Tibial artery (tissue), 4 donors: ENCODE data around the gene NAA10.

Source experiments
- DNase-seq, 2 donors: peaks; one replicate each; pipeline ENCODE4 v3.0.0-alpha.2; 2019
- H3K27ac ChIP-seq, 2 donors: fragments of 200-600 bp; sonication (generic) in 1 of 2; 1 replicate in 1 of 2; 2 replicates in 1 of 2; pipeline ENCODE4 v1.5.1; 2018 to 2019; ENCODE audit warnings: mild to moderate bottlenecking in 1 of 2
- H3K27me3 ChIP-seq, 2 donors: fragments of 200-600 bp; sonication (generic) in 1 of 2; one replicate each; pipeline versions ENCODE4 v1.5.1 to v1.6.0; 2016 to 2019
- H3K36me3 ChIP-seq, 3 donors: fragments of 200-600 bp; sonication (generic) in 2 of 3; one replicate each; pipeline ENCODE4 v1.5.1; 2016 to 2019; ENCODE audit warnings: mild to moderate bottlenecking in 2 of 3
- H3K4me1 ChIP-seq, 4 donors: fragments of 200-600 bp; sonication (generic) in 2 of 4; 1 replicate in 3 of 4; 2 replicates in 1 of 4; pipeline ENCODE4 v1.5.1; 2016 to 2019
- H3K4me3 ChIP-seq, 2 donors: fragments of 200-600 bp; sonication (generic) in 1 of 2; 1 replicate in 1 of 2; 2 replicates in 1 of 2; pipeline ENCODE4 v1.5.1; 2018 to 2019; ENCODE audit warnings: mild to moderate bottlenecking in 2 of 2
- H3K9me3 ChIP-seq, 3 donors: fragments of 200-600 bp; sonication (generic) in 1 of 3; one replicate each; pipeline ENCODE4 v1.5.1; 2016 to 2019
- intact Hi-C: fragments of 100-400 bp; cut with DNase I; formaldehyde crosslinking; loops from one replicate; pipeline ENCODE4 v1.15.0; 2023; ENCODE audit warnings: low total_unique reads
- TF ChIP-seq, protein P1 (sequence below), 2 experiments: fragments of 200-600 bp in 1 of 2; fragments of 450-650 bp in 1 of 2; IDR thresholded peaks; one replicate each; pipeline ENCODE4 v1.5.1; 2017 to 2019; ENCODE audit warnings: antibody characterized with exemption in 2 of 2, mild to moderate bottlenecking in 1 of 2, moderate library complexity in 1 of 2

NAA10 gene

DNA sequence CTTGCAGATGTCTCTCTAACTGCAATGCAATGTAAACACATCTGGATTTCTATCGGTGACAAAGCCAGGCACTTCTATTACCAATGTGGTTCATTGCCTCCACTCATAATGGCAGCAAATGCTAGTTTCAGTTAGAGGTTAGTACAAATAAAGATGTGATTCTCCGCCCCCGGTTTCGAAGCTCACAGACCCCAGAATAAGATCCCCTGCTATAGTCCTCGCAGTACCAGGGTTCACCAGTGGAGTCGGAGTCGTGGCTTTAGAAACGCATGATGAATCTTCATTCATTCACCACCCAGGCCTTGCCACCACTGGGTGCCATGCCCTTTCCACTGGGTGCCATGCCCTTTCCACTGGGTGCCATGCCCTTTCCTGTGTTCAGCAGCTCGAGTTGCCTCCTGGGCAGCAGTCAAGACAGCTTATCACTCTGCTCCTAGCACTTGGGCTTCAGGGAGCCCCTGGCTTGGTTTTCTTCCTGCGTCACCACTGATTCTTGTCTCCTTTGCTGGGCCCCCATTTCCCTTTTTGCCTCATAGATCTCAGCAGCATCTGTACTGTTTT lies 3.5 kb upstream of the NAA10 start:
- intact Hi-C loops: no loop called here
- Histone ChIP-seq H3K27ac (no peak overlapping the region), H3K4me3 (no peak overlapping the region), H3K36me3 (peaks cover 0 to under 1% (median 0%) of the 10 kb centered on the region in 3 donors), H3K27me3 (no peaks in the 10 kb centered on the region), H3K9me3 (no peaks in the 10 kb centered on the region), H3K4me1 (peaks cover 0 to 16% (median 10%) of the 10 kb centered on the region in 4 donors)
- TF ChIP-seq, protein P1, sequence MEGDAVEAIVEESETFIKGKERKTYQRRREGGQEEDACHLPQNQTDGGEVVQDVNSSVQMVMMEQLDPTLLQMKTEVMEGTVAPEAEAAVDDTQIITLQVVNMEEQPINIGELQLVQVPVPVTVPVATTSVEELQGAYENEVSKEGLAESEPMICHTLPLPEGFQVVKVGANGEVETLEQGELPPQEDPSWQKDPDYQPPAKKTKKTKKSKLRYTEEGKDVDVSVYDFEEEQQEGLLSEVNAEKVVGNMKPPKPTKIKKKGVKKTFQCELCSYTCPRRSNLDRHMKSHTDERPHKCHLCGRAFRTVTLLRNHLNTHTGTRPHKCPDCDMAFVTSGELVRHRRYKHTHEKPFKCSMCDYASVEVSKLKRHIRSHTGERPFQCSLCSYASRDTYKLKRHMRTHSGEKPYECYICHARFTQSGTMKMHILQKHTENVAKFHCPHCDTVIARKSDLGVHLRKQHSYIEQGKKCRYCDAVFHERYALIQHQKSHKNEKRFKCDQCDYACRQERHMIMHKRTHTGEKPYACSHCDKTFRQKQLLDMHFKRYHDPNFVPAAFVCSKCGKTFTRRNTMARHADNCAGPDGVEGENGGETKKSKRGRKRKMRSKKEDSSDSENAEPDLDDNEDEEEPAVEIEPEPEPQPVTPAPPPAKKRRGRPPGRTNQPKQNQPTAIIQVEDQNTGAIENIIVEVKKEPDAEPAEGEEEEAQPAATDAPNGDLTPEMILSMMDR (IDR thresholded peaks at IDR 0.05): no peak
- DNase-seq: no peak

DNA sequence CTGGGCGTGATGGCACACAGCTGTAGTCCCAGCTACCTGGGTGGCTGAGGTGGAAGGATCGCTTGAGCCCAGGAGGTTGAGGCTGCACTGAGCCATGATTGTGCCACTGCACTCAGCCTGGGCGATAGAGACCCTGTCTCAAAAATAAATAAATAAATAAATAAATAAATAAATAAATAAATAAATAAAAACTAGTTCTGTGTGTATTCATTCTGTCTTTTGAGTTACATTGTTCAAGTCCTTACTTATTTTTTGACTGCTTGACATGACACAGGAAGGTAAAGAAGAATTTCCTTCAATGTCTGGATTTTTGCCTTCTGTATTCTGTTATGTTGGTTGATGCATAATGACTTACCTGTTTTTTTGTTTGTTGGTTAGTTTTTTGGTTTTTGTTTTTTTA lies 2.2 kb upstream of the NAA10 start:
- Histone ChIP-seq H3K4me3 (no peak overlapping the region), H3K27ac (no peak overlapping the region), H3K4me1 (peaks cover 0 to 21% (median 12%) of the 10 kb centered on the region in 4 donors), H3K27me3 (no peaks in the 10 kb centered on the region), H3K36me3 (peaks cover 0 to 13% (median 3%) of the 10 kb centered on the region in 3 donors), H3K9me3 (no peaks in the 10 kb centered on the region)
- intact Hi-C loops: no loop called here
- DNase-seq: no peak
- TF ChIP-seq, protein P1 (IDR thresholded peaks at IDR 0.05): no peak

DNA sequence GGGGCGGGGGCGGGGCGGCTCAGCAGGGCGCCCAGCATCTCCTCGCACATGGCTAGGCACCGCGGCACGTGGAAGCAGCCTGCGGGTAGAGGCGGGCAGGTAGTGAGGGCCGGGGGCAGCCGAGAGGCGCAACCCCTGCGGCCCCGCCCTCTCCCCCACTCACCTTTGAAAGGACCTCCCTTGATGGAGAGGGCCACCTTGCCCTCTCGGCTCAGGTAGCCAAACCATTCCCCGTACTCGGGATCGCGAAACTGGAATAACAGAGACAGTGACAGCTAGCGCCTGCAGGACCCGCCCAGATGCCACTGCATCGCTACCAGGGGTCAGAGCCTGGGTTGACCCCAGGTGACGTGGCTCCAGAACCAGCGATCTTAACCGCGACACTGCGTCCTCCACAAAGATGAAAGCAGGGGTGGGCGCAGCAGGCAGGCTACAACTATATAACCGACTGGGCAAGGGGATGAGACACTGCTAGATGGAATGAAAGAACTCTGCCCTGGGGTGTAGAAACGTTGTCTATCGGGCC lies 552 bp upstream of the NAA10 start:
- Histone ChIP-seq H3K9me3 (no peaks in the 10 kb centered on the region), H3K4me1 (peaks cover 0 to 21% (median 12%) of the 10 kb centered on the region in 4 donors), H3K4me3 (peak overlapping the region; percentile 66 to 75), H3K27ac (peak overlapping the region in 1 of 2 donors; percentile 61), H3K36me3 (peaks cover 0 to 30% (median 20%) of the 10 kb centered on the region in 3 donors), H3K27me3 (no peaks in the 10 kb centered on the region)
- no peak for DNase-seq
- TF ChIP-seq, protein P1 (IDR thresholded peaks at IDR 0.05): no peak
- intact Hi-C loops: no loop called here

DNA sequence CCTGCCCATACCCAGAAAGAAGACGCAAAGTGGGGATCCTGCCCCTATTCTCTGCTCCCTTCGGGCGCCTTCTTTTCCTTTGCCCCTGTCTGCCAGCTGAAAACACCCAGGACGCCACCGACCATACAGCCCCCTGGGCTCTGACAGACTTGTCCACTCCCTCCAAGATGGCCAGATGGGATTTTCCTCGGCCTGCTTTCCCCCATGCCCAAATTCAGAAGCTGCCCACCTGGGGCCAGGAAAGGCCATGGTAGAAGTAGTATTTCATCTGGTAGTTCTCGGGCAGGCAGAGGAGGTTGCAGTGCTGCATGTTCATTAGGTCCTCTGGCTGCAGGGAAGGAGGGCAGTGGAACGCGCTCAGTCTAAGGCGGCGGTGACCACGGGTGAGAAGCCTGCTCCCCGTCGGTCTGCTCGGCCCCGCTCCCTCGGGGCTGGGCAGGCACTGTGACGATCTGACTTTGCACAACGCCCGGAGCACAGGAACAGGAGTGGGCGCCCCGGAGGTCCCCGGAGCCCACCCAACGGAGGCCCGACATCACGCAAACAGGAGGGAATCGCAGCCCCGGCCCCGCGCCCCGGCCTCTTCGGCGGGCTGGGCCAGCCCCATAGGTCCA lies 582 bp downstream of the NAA10 start:
- TF ChIP-seq, protein P1 (IDR thresholded peaks at IDR 0.05): no peak
- Histone ChIP-seq H3K27me3 (no peaks in the 10 kb centered on the region), H3K9me3 (no peaks in the 10 kb centered on the region), H3K36me3 (peaks cover 0 to 38% (median 24%) of the 10 kb centered on the region in 3 donors), H3K4me3 (peak overlapping the region; percentile 66 to 75), H3K4me1 (peaks cover 0 to 21% (median 12%) of the 10 kb centered on the region in 4 donors), H3K27ac (peak overlapping the region; percentile 33 to 61)
- intact Hi-C loops: no loop called here
- no peak for DNase-seq

DNA sequence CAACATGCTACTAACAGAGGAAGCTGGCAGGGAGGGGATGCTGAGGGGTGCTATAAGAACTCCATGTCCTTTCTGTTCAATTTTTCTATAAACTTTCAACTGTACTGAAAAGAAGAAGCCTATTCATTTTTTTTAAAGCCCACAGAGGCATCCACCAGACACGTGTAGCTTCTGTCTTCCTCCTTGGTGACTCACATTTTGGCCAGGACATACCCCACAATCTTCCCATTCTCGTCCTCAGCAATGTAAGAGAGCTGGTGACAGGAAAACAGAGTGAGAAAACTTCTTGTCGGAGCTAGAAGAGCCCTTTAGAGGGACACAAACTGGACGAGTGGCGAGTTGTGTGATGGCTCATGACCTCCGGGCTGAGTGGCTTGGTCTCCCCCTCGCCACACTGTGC lies 1.1 kb downstream of the NAA10 start:
- Histone ChIP-seq H3K4me3 (peak overlapping the region; percentile 66 to 75), H3K27ac (peak overlapping the region in 1 of 2 donors; percentile 61), H3K36me3 (peaks cover 0 to 38% (median 24%) of the 10 kb centered on the region in 3 donors), H3K27me3 (no peaks in the 10 kb centered on the region), H3K9me3 (no peaks in the 10 kb centered on the region), H3K4me1 (peaks cover 0 to 26% (median 16%) of the 10 kb centered on the region in 4 donors)
- intact Hi-C loops: no loop called here
- TF ChIP-seq, protein P1 (IDR thresholded peaks at IDR 0.05): no peak
- no peak for DNase-seq
